Measurements from ENCODE around the gene CCDC8. TPM values are rescaled to one million over a fixed set of nuclear protein-coding genes. Genes with fewer than 3 reads are reported as not detected.

Gene CCDC8
- total and polyA plus RNA-seq, 12 donors: 6.3 to 74.0 (median 34.4) TPM

- H3K27me3 ChIP-seq: no peaks in the 10 kb centered on the region
- no peak overlapping the region for H3K27ac ChIP-seq
- H3K4me1 ChIP-seq (replicated peaks in 1 of 2): peaks cover 0 to 18% of the 10 kb centered on the region in 2 donors
- 87 to 94% (median 90%) methylated on average over 11 of the region's 11 CpGs for WGBS, 4 donors
- H3K4me3 ChIP-seq: no peak overlapping the region
- intact Hi-C loops (cut with DNase I): loop anchor here in 1 of 2 donors (10.0 kb wide), 1 partner anchor 101 kb away; no protein-coding TSS in a partner anchor
- no peaks in the 10 kb centered on the region for H3K9me3 ChIP-seq (replicated peaks in 1 of 3)
- H3K36me3 ChIP-seq (replicated peaks in 1 of 2): peaks cover 0 to 81% of the 10 kb centered on the region in 2 donors
- DNase-seq: peak in 4 of 7 donors; percentile 3 to 22 (median 8)
- TF ChIP-seq POLR2A (IDR thresholded peaks at IDR 0.05): no peak
Measured at GRCh38 chr19:46385636-46386035, 27.7 kb downstream of the CCDC8 start.

GRCh38 chr19:46384396-46384795 lies 29.0 kb downstream of the CCDC8 start:
- Histone ChIP-seq H3K9me3 (replicated peaks in 1 of 3) (no peaks in the 10 kb centered on the region), H3K4me1 (replicated peaks in 1 of 2) (peaks cover 0 to 27% of the 10 kb centered on the region in 2 donors), H3K36me3 (replicated peaks in 1 of 2) (peaks cover 0 to 83% of the 10 kb centered on the region in 2 donors), H3K4me3 (no peak overlapping the region), H3K27ac (no peak overlapping the region), H3K27me3 (no peaks in the 10 kb centered on the region)
- TF ChIP-seq POLR2A (IDR thresholded peaks at IDR 0.05) (no peak), CTCF (IDR thresholded peaks at IDR 0.05) (no peak)
- peak in 4 of 7 donors; percentile 12 to 48 (median 18) for DNase-seq
- intact Hi-C loops (cut with DNase I): loop anchor here in 1 of 2 donors (10.0 kb wide), 1 partner anchor 100 kb away; no protein-coding TSS in a partner anchor
- WGBS, 4 donors: 91 to 96% (median 94%) methylated on average over 6 to 11 of the region's 11 CpGs

- Histone ChIP-seq H3K36me3 (replicated peaks in 1 of 2) (peaks cover 0 to 86% of the 10 kb centered on the region in 2 donors), H3K9me3 (replicated peaks in 1 of 3) (no peaks in the 10 kb centered on the region), H3K27ac (no peak overlapping the region), H3K4me3 (no peak overlapping the region), H3K4me1 (replicated peaks in 1 of 2) (peaks cover 0 to 33% of the 10 kb centered on the region in 2 donors), H3K27me3 (no peaks in the 10 kb centered on the region)
- WGBS, 4 donors: 76 to 93% (median 78%) methylated on average over 6 to 7 of the region's 7 CpGs
- DNase-seq: peak in 4 of 7 donors; percentile 22 to 51 (median 26)
- TF ChIP-seq POLR2A (IDR thresholded peaks at IDR 0.05) (no peak), CTCF (IDR thresholded peaks at IDR 0.05) (no peak)
- intact Hi-C loops (cut with DNase I): loop anchor here in 1 of 2 donors (10.0 kb wide), 1 partner anchor 99 kb away; no protein-coding TSS in a partner anchor
Measured at GRCh38 chr19:46383846-46384245, 29.5 kb downstream of the CCDC8 start.

- Histone ChIP-seq H3K27me3 (no peaks in the 10 kb centered on the region), H3K4me3 (no peak overlapping the region), H3K9me3 (replicated peaks in 1 of 3) (no peaks in the 10 kb centered on the region), H3K36me3 (replicated peaks in 1 of 2) (peaks cover 0 to 84% of the 10 kb centered on the region in 2 donors), H3K27ac (no peak overlapping the region), H3K4me1 (replicated peaks in 1 of 2) (peaks cover 0 to 33% of the 10 kb centered on the region in 2 donors)
- TF ChIP-seq CTCF (IDR thresholded peaks at IDR 0.05) (no peak), POLR2A (IDR thresholded peaks at IDR 0.05) (no peak)
- DNase-seq: peak in 4 of 7 donors; percentile 9 to 30 (median 15)
- 84 to 87% (median 86%) methylated on average over 22 of the region's 23 CpGs for WGBS, 4 donors
- intact Hi-C loops (cut with DNase I): loop anchor here in 1 of 2 donors (10.0 kb wide), 1 partner anchor 98 kb away; no protein-coding TSS in a partner anchor
Measured at GRCh38 chr19:46383171-46383815, 30.1 kb downstream of the CCDC8 start.
